ENCODE measurements around the gene PROS1. TPM values are rescaled to one million over a fixed set of nuclear protein-coding genes. Genes with fewer than 3 reads are reported as not detected.
"Not testable (repeated sequence)": the region's sequence is repeated elsewhere in the genome, so short reads cannot be mapped to it uniquely, and the experiment has no call there.

PROS1 gene
- polyA plus RNA-seq, 1 donor from 2014 or later, result 2.8 TPM

- Histone ChIP-seq H3K79me2 (replicated peaks; ENCODE audit: insufficient read depth, low read length) (no peaks in the 10 kb centered on the region), H3K27me3 (ENCODE audit: insufficient read depth, low read depth, low read length) (no peaks in the 10 kb centered on the region), H3K9me2 (ENCODE audit: insufficient read depth, low read length) (no peaks in the 10 kb centered on the region), H3K4me2 (ENCODE audit: low read length) (no peak overlapping the region), H4K20me1 (ENCODE audit: insufficient read depth) (no peaks in the 10 kb centered on the region), H3K9ac (ENCODE audit: low read length) (no peak overlapping the region), H3F3A (ENCODE audit: insufficient read depth, low read length, poor library complexity, severe bottlenecking) (no peaks in the 10 kb centered on the region), H3K27ac (ENCODE audit: low read length) (no peak overlapping the region), H3K36me3 (ENCODE audit: insufficient read depth, low read length) (no peaks in the 10 kb centered on the region), H3K9me3 (ENCODE audit: low read length) (no peaks in the 10 kb centered on the region), H3K4me3 (ENCODE audit: low read length) (no peak overlapping the region), H2AFZ (ENCODE audit: low read depth, low read length) (no peak overlapping the region)
- TF ChIP-seq EZH2 (IDR thresholded peaks at IDR 0.05; ENCODE audit: borderline replicate concordance, insufficient read depth, low read length, poor library complexity, severe bottlenecking) (no peak), SMC3 (conservative IDR thresholded peaks at IDR 0.05; ENCODE audit: poor library complexity) (no peak), CTCF (IDR thresholded peaks at IDR 0.05; ENCODE audit: poor library complexity, severe bottlenecking) (no peak), RAD21 (conservative IDR thresholded peaks at IDR 0.05) (no peak), POLR2AphosphoS5 (IDR thresholded peaks at IDR 0.05) (no peak), MXI1 (conservative IDR thresholded peaks at IDR 0.05; ENCODE audit: poor library complexity, severe bottlenecking) (no peak), EP300 (conservative IDR thresholded peaks at IDR 0.05; ENCODE audit: poor library complexity, severe bottlenecking) (no peak), REST (IDR thresholded peaks at IDR 0.05; ENCODE audit: borderline replicate concordance) (no peak), TAF1 (IDR thresholded peaks at IDR 0.05; ENCODE audit: low read depth) (no peak)
These were observed 3.7 kb downstream of the PROS1 start for GRCh38 chr3:93969997-93970396.

GRCh38 chr3:93969443-93969842, 4.3 kb downstream of the PROS1 start:
- Histone ChIP-seq H3K9me3 (ENCODE audit: low read length) (no peaks in the 10 kb centered on the region), H3K4me2 (ENCODE audit: low read length) (no peak overlapping the region), H3K9ac (ENCODE audit: low read length) (no peak overlapping the region), H3K27me3 (ENCODE audit: insufficient read depth, low read depth, low read length) (no peaks in the 10 kb centered on the region), H3K4me3 (ENCODE audit: low read length) (no peak overlapping the region), H3K36me3 (ENCODE audit: insufficient read depth, low read length) (no peaks in the 10 kb centered on the region), H2AFZ (ENCODE audit: low read depth, low read length) (no peak overlapping the region), H3K27ac (ENCODE audit: low read length) (no peak overlapping the region), H3K79me2 (replicated peaks; ENCODE audit: insufficient read depth, low read length) (no peaks in the 10 kb centered on the region), H3F3A (ENCODE audit: insufficient read depth, low read length, poor library complexity, severe bottlenecking) (no peaks in the 10 kb centered on the region), H4K20me1 (ENCODE audit: insufficient read depth) (no peaks in the 10 kb centered on the region), H3K9me2 (ENCODE audit: insufficient read depth, low read length) (no peaks in the 10 kb centered on the region)
- TF ChIP-seq MXI1 (conservative IDR thresholded peaks at IDR 0.05; ENCODE audit: poor library complexity, severe bottlenecking), result no peak
- TF ChIP-seq RAD21 (conservative IDR thresholded peaks at IDR 0.05), result no peak
- no peak for TF ChIP-seq SMC3 (conservative IDR thresholded peaks at IDR 0.05; ENCODE audit: poor library complexity)
- TF ChIP-seq REST (IDR thresholded peaks at IDR 0.05; ENCODE audit: borderline replicate concordance), result no peak
- TF ChIP-seq CTCF (IDR thresholded peaks at IDR 0.05; ENCODE audit: poor library complexity, severe bottlenecking), result no peak
- no peak for TF ChIP-seq POLR2AphosphoS5 (IDR thresholded peaks at IDR 0.05)
- TF ChIP-seq EZH2 (IDR thresholded peaks at IDR 0.05; ENCODE audit: borderline replicate concordance, insufficient read depth, low read length, poor library complexity, severe bottlenecking), result no peak
- no peak for TF ChIP-seq TAF1 (IDR thresholded peaks at IDR 0.05; ENCODE audit: low read depth)
- no peak for TF ChIP-seq EP300 (conservative IDR thresholded peaks at IDR 0.05; ENCODE audit: poor library complexity, severe bottlenecking)

GRCh38 chr3:93965106-93965505, 8.6 kb downstream of the PROS1 start:
- H3K4me2 ChIP-seq (ENCODE audit: low read length); H3K9ac ChIP-seq (ENCODE audit: low read length); H3K9me3 ChIP-seq (ENCODE audit: low read length); H3K9me2 ChIP-seq (ENCODE audit: insufficient read depth, low read length); H3K4me3 ChIP-seq (ENCODE audit: low read length); H3K27ac ChIP-seq (ENCODE audit: low read length); H3K27me3 ChIP-seq (ENCODE audit: insufficient read depth, low read depth, low read length); H4K20me1 ChIP-seq (ENCODE audit: insufficient read depth); H2AFZ ChIP-seq (ENCODE audit: low read depth, low read length); H3K36me3 ChIP-seq (ENCODE audit: insufficient read depth, low read length); H3K79me2 ChIP-seq (replicated peaks; ENCODE audit: insufficient read depth, low read length); H3F3A ChIP-seq (ENCODE audit: insufficient read depth, low read length, poor library complexity, severe bottlenecking): not testable (repeated sequence)

Measured in neural cell (in vitro differentiated cells).